HL-60/S4 treated with retinoic acid at 250 ng/mL for 4 days and 3 days (cell line): Measurements from ENCODE around the gene USP40.

Source experiments
- in situ Hi-C: fragments of 300-500 bp; cut with MboI; formaldehyde crosslinking; loops from 2 replicates; pipeline ENCODE4 v1.7.0; 2022; ENCODE audit warnings: low sequenced_read_pairs

The USP40 gene

DNA sequence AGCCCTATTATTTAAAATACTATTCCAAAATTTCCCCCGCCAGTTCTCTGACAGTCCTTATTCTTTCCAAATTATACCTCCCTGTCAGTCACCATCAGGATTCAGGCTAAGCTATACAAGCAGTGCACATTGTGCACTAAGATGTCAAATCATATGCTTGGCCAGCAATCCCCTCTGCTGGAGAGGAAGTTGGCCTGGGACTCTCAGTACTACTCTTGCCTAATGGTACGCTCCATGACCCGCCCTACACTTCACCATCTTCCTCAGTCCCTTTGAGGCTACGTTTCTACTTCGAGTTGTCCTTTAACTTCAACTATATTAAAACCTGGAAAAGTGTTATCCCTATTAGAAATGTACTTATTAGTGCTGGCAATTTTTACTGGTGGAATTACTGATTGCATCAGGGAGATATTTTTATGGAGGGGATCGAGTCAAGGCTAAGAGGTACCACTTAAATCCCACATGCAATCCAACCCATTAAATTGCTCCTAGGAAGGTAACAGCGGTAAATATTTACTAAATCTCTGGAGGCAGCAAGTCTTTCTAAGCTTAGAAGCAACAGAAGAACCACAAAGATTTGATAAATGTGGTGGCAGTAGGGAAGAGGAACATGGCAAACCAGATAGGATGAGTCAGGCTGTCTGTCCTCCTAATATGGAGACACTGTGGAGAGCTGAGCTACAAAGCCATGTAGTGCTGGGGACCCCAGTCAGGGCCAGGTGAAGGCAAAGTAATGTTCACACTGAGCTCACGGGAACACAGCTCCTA is 2.7 kb downstream of the USP40 start:
- in situ Hi-C loops = no loop called here

DNA sequence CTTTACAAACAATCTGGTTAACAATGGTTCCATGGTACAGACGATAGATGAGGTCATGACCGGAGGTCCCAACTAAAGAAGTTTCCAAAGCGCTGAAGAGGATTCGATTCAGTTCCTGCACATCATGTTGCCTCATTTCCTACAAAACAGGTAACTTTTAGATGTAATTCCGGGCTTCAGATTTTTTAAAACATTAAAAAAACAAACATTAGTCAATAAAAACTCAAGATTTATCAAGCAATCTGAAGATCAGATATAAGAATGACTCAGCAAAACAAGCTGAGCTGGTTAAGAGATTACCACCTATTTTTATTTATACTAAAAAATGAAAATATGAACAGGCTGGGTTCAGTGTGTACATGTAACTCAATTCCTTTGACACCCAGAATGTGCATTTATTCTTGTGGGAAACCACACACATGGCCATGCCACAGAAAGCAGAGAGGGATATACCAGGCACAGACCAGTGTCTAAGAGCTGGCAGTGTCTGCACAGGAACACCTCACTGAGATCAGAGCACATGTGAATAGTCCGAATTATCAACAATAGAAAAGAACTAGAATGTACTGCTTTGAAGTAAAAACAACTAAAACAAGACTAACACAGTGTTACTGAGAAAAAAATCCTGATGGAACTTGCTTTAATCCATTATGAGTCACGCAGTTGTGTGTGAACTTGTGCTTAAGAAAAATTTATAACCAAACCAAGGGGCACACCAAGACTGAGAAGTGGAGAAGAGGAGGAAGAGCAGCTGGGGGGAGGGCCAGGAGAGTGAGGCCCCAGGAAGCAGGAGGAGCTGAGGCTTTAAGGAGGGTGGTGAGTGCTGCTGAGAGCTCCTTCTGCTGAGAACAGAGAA is 9.5 kb downstream of the USP40 start:
- in situ Hi-C loops = no loop called here

DNA sequence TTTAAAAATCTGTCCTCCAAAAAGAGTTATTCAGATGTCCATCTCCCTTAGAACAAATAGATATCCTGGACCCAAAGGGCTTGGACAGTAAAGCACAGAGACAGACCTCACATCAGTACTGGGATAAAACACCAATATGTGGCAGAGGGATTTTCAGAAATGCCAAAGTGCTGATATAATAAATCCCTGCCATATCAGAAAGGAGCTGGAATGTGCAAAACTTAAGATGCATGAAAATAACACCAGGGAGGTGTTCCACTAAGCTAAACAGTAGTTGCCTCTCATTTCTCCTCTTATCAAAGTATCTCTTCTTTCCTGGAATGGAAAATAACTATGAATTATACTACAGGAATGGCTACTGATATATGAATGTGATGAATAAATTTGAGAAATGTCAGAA is 13.2 kb downstream of the USP40 start:
- in situ Hi-C loops = no loop called here

DNA sequence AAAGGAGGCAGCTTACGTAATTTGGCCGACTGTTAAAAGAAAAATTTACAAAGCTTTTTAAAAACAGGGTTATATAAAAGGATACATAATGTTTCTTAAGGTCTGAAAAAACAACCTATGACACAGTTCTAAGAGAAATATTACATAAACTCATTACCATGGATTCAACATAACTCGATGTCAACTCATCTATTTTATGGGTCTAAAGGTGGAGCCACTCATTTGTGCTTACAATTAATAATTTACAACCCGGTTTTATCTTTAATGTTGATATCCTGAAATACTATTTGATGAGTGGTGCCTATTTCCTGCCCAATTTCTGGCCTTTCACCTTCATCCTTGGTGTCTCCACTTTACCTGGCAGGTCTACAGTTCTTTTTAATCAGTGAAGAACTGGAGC is 15.1 kb downstream of the USP40 start:
- in situ Hi-C loops = no loop called here

DNA sequence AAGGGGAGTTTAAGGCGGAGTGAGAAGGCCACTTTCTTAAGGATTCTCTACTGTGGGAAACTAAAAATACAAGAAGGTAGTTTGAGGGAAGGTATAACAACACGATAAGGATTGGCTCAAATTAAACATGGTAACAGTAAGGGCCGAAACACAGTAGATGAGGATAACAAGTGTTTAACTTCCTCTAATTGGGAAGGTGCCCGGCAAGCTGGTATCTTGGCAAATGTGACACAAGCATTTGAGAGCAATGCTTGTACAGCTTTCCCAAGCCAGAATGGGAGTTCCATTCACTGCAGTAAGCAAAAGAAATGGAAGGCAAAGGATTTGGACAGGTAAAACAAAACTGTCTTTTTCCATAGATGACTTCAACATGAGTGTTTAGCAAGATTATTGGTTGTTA is 19.8 kb downstream of the USP40 start:
- in situ Hi-C loops = no loop called here

GRCh38 chr2:233546101-233546500 is 20.5 kb downstream of the USP40 start:
- in situ Hi-C loops = no loop called here

- in situ Hi-C loops = no loop called here
Observed at GRCh38 chr2:233544200-233544610, 22.4 kb downstream of the USP40 start.

GRCh38 chr2:233542507-233542906 is 24.1 kb downstream of the USP40 start:
- in situ Hi-C loops = no loop called here

- in situ Hi-C loops = no loop called here
Observed at GRCh38 chr2:233538741-233539140, 27.8 kb downstream of the USP40 start.

DNA sequence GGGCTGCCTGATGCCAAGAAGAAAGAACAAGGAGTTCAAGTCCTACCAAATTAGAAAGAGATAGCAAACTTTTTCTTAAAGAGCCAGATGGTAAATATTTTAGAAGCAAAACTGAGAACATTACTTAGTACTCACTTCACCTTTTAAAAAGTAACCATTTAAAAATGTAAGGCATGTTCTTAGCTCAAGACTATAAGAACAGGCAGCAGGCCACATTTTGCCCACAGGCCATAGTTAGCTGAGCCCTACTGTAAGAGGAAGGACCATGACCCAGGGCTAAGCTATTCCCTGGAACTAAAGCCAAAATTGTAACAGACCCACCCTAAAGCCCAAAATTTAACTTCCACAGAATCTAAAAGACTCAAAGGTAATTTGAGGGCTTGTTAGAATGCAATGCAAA is 31.3 kb downstream of the USP40 start:
- in situ Hi-C loops = no loop called here

DNA sequence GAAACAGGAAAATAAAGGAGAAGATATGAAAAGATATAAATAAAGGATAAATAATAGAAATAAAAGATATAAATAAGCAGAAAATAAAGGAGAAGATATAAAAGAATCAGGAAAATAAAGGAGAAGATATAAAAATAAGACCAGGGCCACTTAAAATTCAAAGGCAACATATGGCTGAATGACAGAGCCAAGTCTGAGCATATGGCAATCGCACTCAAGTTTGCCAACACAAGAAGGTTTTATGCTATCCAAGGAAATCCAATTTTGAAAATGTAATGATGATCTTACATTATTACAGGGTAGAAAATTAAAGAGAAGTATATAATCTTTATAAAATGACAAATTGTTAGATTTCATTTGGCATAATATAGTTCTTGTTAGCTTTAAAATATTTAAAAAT is 33.6 kb downstream of the USP40 start:
- in situ Hi-C loops = no loop called here

DNA sequence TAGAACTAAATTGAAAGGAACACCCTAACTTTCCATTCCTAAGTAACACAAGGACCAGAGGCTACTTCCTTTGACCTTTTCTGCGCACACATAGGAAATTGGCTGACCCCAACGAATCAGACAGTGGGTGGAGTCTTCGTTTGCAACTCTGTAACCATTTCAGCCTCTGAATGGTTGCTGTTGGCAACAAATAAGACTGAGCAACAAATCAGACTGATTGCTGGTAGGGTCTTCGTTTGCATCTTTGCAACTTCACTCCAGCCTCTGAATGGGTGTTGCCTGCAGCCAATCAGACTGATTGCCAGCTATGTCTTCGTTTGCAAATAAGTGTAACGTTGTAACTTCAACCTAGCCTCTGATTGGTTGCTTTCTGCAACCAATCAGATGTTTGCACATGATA is 34.6 kb downstream of the USP40 start:
- in situ Hi-C loops = no loop called here

DNA sequence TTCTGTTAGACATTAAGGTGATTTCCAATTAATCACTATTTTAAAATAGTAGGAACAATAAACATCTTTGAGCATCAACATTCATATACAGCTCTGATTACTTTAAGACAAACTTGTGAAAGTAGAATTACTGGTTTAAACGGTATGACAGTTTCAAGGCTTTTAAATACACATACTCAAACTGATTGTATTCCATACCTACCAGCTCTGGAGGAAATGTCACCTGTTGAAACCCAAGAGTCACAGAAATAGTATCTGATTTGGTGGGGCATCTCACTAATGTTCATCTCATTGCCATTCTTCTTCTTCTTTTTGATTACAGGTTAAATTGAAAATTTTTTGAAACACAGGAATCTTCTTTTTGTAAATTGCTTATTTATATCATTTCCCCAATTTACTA is 36.2 kb downstream of the USP40 start:
- in situ Hi-C loops = no loop called here

GRCh38 chr2:233528182-233528581 is 38.4 kb downstream of the USP40 start:
- in situ Hi-C loops = no loop called here

DNA sequence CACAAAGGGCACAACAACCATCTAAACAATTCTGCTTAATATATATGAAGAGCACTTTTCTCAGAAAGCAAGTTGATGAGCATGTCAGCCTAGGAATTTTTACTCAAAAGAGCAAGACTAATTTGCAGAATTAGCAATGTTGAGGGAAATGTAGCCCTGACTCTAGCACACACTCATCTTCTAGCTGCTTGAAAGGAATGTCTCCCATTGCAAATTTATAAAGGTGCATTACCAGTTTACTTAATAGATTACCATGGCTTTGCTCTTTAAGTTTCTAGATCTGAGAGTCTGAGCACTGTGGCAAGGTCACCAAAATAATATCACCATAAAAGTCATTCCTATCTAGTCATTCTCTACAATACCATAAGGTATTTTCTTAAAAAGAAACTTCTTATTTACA is 40.8 kb downstream of the USP40 start:
- in situ Hi-C loops = no loop called here

DNA sequence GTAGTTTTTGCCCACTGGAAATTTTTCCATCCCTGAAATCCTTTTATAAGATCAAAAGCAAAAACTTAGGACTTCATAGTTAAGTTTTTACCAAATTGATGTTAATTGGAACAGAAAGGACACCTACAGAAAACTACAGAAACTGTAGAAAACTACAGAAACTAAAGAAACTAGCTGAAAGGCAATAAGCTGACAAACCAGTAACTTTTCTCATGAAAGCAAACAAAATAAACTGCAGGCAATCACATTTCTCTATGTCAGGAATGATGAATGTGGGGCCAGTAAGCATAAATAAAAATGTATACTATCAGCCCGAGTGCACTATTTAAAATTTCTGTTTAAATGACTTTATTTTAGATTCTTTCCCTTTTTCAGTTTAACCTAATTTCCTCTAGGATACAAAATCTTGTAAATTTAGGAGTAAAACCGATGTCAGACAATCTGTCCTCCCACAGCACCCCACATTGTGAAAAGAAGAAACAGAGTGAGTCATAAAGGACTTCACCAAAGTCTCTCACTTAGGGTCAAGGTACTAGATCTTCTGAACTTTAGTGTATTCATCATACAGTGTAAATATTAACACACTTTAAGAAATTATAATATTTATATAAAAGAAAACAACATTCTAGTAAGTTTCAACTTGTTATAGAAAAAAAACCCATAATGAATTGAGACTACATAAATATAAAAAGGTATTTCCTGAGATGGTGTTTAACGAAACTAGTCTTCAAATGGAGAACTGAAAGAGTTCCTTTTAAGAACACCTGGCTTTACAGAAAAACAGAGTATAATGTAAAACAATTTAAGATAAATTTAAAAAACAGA is 46.6 kb downstream of the USP40 start:
- in situ Hi-C loops = no loop called here

GRCh38 chr2:233513953-233514655 is 52.5 kb downstream of the USP40 start:
- in situ Hi-C loops = no loop called here

DNA sequence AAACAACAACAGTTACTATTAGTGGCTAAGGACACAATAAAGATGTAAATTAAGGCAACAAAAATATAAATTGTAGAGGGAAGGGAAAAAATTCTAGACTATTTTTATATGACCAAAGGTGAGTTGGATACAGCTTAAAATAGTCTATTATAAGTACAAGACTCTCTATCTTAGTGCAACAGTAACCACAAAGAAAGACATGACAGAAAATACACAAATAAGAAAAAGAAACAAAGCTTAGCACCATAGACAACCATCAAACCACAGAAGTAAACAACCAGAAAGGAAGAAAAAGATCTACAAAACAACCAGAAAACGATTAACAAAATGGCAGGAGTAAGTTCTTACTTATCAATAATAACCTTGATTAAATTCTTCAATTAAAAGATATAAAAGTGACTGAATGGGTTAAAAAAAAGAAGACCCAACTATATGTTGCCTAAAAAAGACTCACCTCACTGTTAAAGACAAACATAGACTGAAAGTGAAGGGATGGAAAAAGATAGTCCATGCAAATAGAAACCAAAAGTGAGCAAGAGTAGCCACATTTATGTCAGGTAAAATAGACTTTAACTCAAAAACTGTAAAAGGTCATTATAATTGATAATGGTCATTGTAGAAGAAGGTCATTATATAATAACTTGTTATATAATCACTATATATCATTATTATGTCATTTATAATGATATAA is 62.5 kb downstream of the USP40 start:
- in situ Hi-C loops = no loop called here

GRCh38 chr2:233503481-233503880 is 63.1 kb downstream of the USP40 start:
- in situ Hi-C loops = no loop called here
